H9 (cell line): ENCODE measurements around the gene C1QTNF7. TPM values are rescaled to one million over a fixed set of nuclear protein-coding genes. Genes with fewer than 3 reads are reported as not detected.

Source experiments
- DNase-seq: peaks from one replicate; pipeline ENCODE4 v3.0.0-alpha.2; 2017
- H2AFZ ChIP-seq: one replicate; pipeline ENCODE4 v1.6.1; 2013; ENCODE audit warnings: mild to moderate bottlenecking, low read length, control low read depth, moderate library complexity
- H2AK5ac ChIP-seq: 2 replicates; pipeline ENCODE4 v1.6.1; 2013; ENCODE audit warnings: low read length, control low read depth, mixed read lengths; ENCODE audit not compliant: insufficient read length
- H2BK120ac ChIP-seq: one replicate; pipeline ENCODE4 v1.6.1; 2013; ENCODE audit warnings: low read depth, mild to moderate bottlenecking, low read length, control low read depth, inconsistent platforms; ENCODE audit not compliant: poor library complexity, severe bottlenecking
- H2BK12ac ChIP-seq: 2 replicates; pipeline ENCODE4 v1.6.1; 2013; ENCODE audit warnings: low read length, control low read depth, mixed read lengths, low read depth; ENCODE audit not compliant: insufficient read length
- H2BK15ac ChIP-seq: 2 replicates; pipeline ENCODE4 v1.6.1; 2013; ENCODE audit warnings: low read depth, low read length, control low read depth
- H2BK20ac ChIP-seq: one replicate; pipeline ENCODE4 v1.6.1; 2013; ENCODE audit warnings: low read depth, mild to moderate bottlenecking, low read length, control low read depth, inconsistent platforms; ENCODE audit not compliant: poor library complexity, severe bottlenecking
- H2BK5ac ChIP-seq: 2 replicates; pipeline ENCODE4 v1.6.1; 2013; ENCODE audit warnings: low read length, control low read depth, mixed read lengths; ENCODE audit not compliant: insufficient read length
- H3K14ac ChIP-seq: 2 replicates; pipeline ENCODE4 v1.6.1; 2013; ENCODE audit warnings: low read length, control low read depth; ENCODE audit not compliant: insufficient read depth
- H3K18ac ChIP-seq: 2 replicates; pipeline ENCODE4 v1.6.1; 2013; ENCODE audit warnings: low read depth, mild to moderate bottlenecking, mixed read lengths, low read length, control low read depth; ENCODE audit not compliant: insufficient read length
- H3K23ac ChIP-seq: 2 replicates; pipeline ENCODE4 v1.6.1; 2013; ENCODE audit warnings: low read length, control low read depth, mixed read lengths, low read depth; ENCODE audit not compliant: insufficient read length
- H3K23me2 ChIP-seq: 2 replicates; pipeline ENCODE4 v1.6.1; 2013; ENCODE audit warnings: low read depth, mild to moderate bottlenecking, mixed read lengths, low read length, control low read depth; ENCODE audit not compliant: insufficient read length, poor library complexity, severe bottlenecking
- H3K27ac ChIP-seq: 2 replicates; pipeline ENCODE4 v1.5.1; 2013; ENCODE audit warnings: low read length, control low read depth, mixed read lengths, low read depth; ENCODE audit not compliant: insufficient read length
- H3K27me3 ChIP-seq: 2 replicates; pipeline ENCODE4 v1.6.1; 2013; ENCODE audit warnings: low read length, control low read depth, inconsistent platforms; ENCODE audit not compliant: insufficient read depth
- H3K4ac ChIP-seq: 2 replicates; pipeline ENCODE4 v1.6.1; 2013; ENCODE audit warnings: low read depth, mild to moderate bottlenecking, control low read depth, inconsistent platforms, low read length, moderate library complexity
- H3K4me1 ChIP-seq: 2 replicates; pipeline ENCODE4 v1.6.1; 2013; ENCODE audit warnings: low read length, control low read depth, inconsistent platforms; ENCODE audit not compliant: insufficient read depth
- H3K4me2 ChIP-seq: 2 replicates; pipeline ENCODE4 v1.6.1; 2013; ENCODE audit warnings: low read length, control low read depth, mixed read lengths; ENCODE audit not compliant: insufficient read length, insufficient read depth
- H3K56ac ChIP-seq: 2 replicates; pipeline ENCODE4 v1.6.1; 2013; ENCODE audit warnings: low read depth, mild to moderate bottlenecking, mixed read lengths, low read length, control low read depth; ENCODE audit not compliant: insufficient read length
- H3K79me1 ChIP-seq: 2 replicates; pipeline ENCODE4 v1.6.1; 2013; ENCODE audit warnings: low read depth, mild to moderate bottlenecking, moderate library complexity, low read length, control low read depth, inconsistent platforms; ENCODE audit not compliant: insufficient read depth, poor library complexity, severe bottlenecking
- H3K79me2 ChIP-seq: 2 replicates; pipeline ENCODE4 v1.6.1; 2013; ENCODE audit warnings: low read length, control low read depth, inconsistent platforms; ENCODE audit not compliant: insufficient read depth
- H3K9ac ChIP-seq: 2 replicates; pipeline ENCODE4 v1.6.1; 2013; ENCODE audit warnings: low read length, control low read depth, mixed read lengths; ENCODE audit not compliant: insufficient read length; ENCODE audit errors: extremely low read depth
- H3K9me3 ChIP-seq: one replicate; pipeline ENCODE4 v1.6.1; 2013; ENCODE audit warnings: low read depth, low read length, inconsistent platforms; ENCODE audit not compliant: control insufficient read depth
- H3T11ph ChIP-seq: one replicate; pipeline ENCODE4 v1.6.1; 2013; ENCODE audit warnings: mild to moderate bottlenecking, low read length, control low read depth, inconsistent platforms
- H4K20me1 ChIP-seq: one replicate; pipeline ENCODE4 v1.6.1; 2013; ENCODE audit not compliant: control insufficient read depth, insufficient read length, insufficient read depth
- H4K5ac ChIP-seq: 2 replicates; pipeline ENCODE4 v1.6.1; 2013; ENCODE audit warnings: low read depth, mild to moderate bottlenecking, mixed read lengths, low read length, control low read depth; ENCODE audit not compliant: insufficient read length
- H4K8ac ChIP-seq: replicated peaks from 2 replicates; pipeline ENCODE4 v1.6.1; 2013; ENCODE audit warnings: low read length, control low read depth, mixed read lengths, low read depth; ENCODE audit not compliant: insufficient read length
- H4K91ac ChIP-seq: 2 replicates; pipeline ENCODE4 v1.6.1; 2013; ENCODE audit warnings: low read depth, mild to moderate bottlenecking, moderate library complexity, mixed read lengths, low read length, control low read depth; ENCODE audit not compliant: insufficient read length
- H3K27ac Mint-ChIP-seq, 3 experiments: 2 replicates in 2 of 3; 3 replicates in 1 of 3; pipeline ENCODE4 v1.8.0; 2020 to 2021; ENCODE audit warnings: mixed read lengths in 3 of 3, mild to moderate bottlenecking in 1 of 3, moderate library complexity in 1 of 3
- H3K27me3 Mint-ChIP-seq: 2 replicates; pipeline ENCODE4 v1.8.0; 2021; ENCODE audit warnings: low read depth, mild to moderate bottlenecking, moderate library complexity, mixed read lengths
- H3K36me3 Mint-ChIP-seq, 3 experiments: 2 replicates in 2 of 3; 3 replicates in 1 of 3; pipeline ENCODE4 v1.8.0; 2020 to 2021; ENCODE audit warnings: low read depth in 3 of 3, mixed read lengths in 3 of 3; ENCODE audit not compliant: insufficient read depth in 1 of 3
- H3K4me1 Mint-ChIP-seq, 2 experiments: 2 replicates each; pipeline ENCODE4 v1.8.0; 2020; ENCODE audit warnings: mixed read lengths in 2 of 2
- H3K4me3 Mint-ChIP-seq, 2 experiments: 2 replicates in 1 of 2; 3 replicates in 1 of 2; pipeline ENCODE4 v1.8.0; 2020 to 2021; ENCODE audit warnings: mild to moderate bottlenecking in 2 of 2, mixed read lengths in 2 of 2, moderate library complexity in 1 of 2
- H3K9me3 Mint-ChIP-seq, 2 experiments: 2 replicates in 1 of 2; 3 replicates in 1 of 2; pipeline ENCODE4 v1.8.0; 2020; ENCODE audit warnings: mild to moderate bottlenecking in 2 of 2, mixed read lengths in 2 of 2, moderate library complexity in 1 of 2
- WGBS: extraction: QIAGEN DNeasy Blood & Tissue Kit; methylation state at CpG from one replicate; pipeline ENCODE4 v1.1.7; 2013; ENCODE audit warnings: missing lambda C conversion rate, low lambda C conversion rate, mixed read lengths; ENCODE audit not compliant: insufficient read length; ENCODE audit errors: extremely low coverage; 5-methylcytosine and 5-hydroxymethylcytosine counted together
- total RNA-seq: library from RNA; stranded (reverse); gene quantifications from 2 replicates; pipeline ENCODE4 v1.2.1, GENCODE V29; 2021
- TF ChIP-seq, protein P1 (sequence below): fragments of 200-600 bp; sonication (generic); conservative IDR thresholded peaks from 3 replicates; pipeline ENCODE4 v1.8.0; 2021; ENCODE audit warnings: antibody characterized with exemption, mild to moderate bottlenecking

Gene C1QTNF7
- total RNA-seq, 1 experiment from 2014 or later: not detected

DNA sequence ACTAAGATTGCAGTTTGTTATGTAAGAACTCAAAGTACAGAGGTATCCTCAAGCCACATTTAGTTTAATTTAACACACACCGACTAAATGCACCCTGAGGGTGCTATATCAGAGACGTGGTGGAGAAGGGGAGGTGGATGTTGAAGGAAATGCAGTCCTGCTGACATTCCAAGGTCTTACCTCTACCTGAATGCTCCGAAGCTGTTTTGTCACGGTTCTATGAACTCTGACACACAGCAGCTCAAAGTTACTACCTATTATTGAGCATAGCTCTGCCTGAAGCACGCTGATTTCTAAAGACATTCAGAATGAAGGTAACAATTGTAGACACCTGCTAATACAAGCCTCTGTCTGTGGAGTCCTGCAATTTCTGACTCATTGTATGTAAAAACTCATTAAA, 48.6 kb downstream of the C1QTNF7 start:
- H2BK120ac ChIP-seq: no peak overlapping the region
- no peaks in the 10 kb centered on the region for H4K20me1 ChIP-seq
- Mint-ChIP-seq H3K36me3 (peaks cover 3 to 7% (median 3%) of the 10 kb centered on the region in 3 experiments; a peak in 6 of 7 replicates), H3K27me3 (no peaks in the 10 kb centered on the region), H3K27ac (no peak overlapping the region), H3K9me3 (no peaks in the 10 kb centered on the region), H3K4me1 (peaks cover 39% of the 10 kb centered on the region in 2 experiments), H3K4me3 (no peak overlapping the region)
- no peak overlapping the region for H2BK5ac ChIP-seq
- WGBS: no CpG with 5 or more reads among the region's 5 CpGs
- no peak overlapping the region for H2BK12ac ChIP-seq
- no peak overlapping the region for H3K4me2 ChIP-seq
- H3K14ac ChIP-seq: no peak overlapping the region
- H3K9ac ChIP-seq: no peak overlapping the region
- H3K56ac ChIP-seq: no peak overlapping the region
- no peak overlapping the region for H3K4ac ChIP-seq
- H3K18ac ChIP-seq: no peak overlapping the region
- no peak overlapping the region for H3K27ac ChIP-seq
- no peak overlapping the region for H2AFZ ChIP-seq
- H2BK15ac ChIP-seq: no peak overlapping the region
- peaks cover 7% of the 10 kb centered on the region for H3K23me2 ChIP-seq
- H2BK20ac ChIP-seq: no peak overlapping the region
- no peak overlapping the region for H3T11ph ChIP-seq
- TF ChIP-seq, protein P1, sequence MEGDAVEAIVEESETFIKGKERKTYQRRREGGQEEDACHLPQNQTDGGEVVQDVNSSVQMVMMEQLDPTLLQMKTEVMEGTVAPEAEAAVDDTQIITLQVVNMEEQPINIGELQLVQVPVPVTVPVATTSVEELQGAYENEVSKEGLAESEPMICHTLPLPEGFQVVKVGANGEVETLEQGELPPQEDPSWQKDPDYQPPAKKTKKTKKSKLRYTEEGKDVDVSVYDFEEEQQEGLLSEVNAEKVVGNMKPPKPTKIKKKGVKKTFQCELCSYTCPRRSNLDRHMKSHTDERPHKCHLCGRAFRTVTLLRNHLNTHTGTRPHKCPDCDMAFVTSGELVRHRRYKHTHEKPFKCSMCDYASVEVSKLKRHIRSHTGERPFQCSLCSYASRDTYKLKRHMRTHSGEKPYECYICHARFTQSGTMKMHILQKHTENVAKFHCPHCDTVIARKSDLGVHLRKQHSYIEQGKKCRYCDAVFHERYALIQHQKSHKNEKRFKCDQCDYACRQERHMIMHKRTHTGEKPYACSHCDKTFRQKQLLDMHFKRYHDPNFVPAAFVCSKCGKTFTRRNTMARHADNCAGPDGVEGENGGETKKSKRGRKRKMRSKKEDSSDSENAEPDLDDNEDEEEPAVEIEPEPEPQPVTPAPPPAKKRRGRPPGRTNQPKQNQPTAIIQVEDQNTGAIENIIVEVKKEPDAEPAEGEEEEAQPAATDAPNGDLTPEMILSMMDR: no peak
- H3K27me3 ChIP-seq: no peaks in the 10 kb centered on the region
- no peak overlapping the region for H4K91ac ChIP-seq
- H3K9me3 ChIP-seq: no peaks in the 10 kb centered on the region
- no peak overlapping the region for H2AK5ac ChIP-seq
- H3K4me1 ChIP-seq: 0 out of 2 replicates have a peak, but pooled peaks cover 4% of the 10 kb centered on the region
- no peak overlapping the region for H3K23ac ChIP-seq
- no peak overlapping the region for H4K8ac ChIP-seq
- no peak for DNase-seq
- H4K5ac ChIP-seq: no peak overlapping the region
- H3K79me1 ChIP-seq: no peaks in the 10 kb centered on the region
- H3K79me2 ChIP-seq: no peaks in the 10 kb centered on the region
